GM18505 (cell line): ENCODE measurements around the gene UNC5B.

ENCODE experiments used
- ATAC-seq: cut with Tn5 transposase; IDR thresholded peaks from one replicate; pipeline ENCODE4 v1.9.1; 2021; ENCODE audit not compliant: unreplicated experiment
- POLR2A ChIP-seq: IDR thresholded peaks from 4 replicates; pipeline ENCODE4 v1.6.1; 2011; ENCODE audit warnings: borderline replicate concordance; ENCODE audit not compliant: insufficient read depth, insufficient read length; ENCODE audit errors: extremely low read depth

UNC5B gene

GRCh38 chr10:71264345-71265200 lies 52.2 kb downstream of the UNC5B start:
- ATAC-seq: no peak
- TF ChIP-seq POLR2A: no peak

DNA sequence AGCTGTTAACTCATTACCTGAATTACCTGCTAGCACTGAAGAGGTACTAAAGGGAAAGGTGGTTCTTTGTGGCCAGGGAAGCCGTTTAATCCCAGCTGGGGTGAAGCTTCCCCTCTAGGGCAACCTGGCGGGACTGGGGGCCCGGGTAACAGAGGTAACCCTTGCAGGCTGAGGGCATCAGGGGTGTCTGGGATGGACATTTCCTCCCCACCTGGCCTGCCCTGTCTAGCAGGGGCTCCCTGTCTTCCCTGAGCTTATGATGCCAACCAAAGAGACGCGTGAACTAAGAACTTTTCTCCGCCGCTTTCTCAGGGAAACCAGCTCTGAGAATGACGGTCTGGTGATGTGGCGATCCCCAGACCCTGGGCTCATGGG lies 52.8 kb downstream of the UNC5B start:
- no peak for ATAC-seq
- no peak for TF ChIP-seq POLR2A

GRCh38 chr10:71265618-71266146 lies 53.3 kb downstream of the UNC5B start:
- no peak for ATAC-seq
- no peak for TF ChIP-seq POLR2A

DNA sequence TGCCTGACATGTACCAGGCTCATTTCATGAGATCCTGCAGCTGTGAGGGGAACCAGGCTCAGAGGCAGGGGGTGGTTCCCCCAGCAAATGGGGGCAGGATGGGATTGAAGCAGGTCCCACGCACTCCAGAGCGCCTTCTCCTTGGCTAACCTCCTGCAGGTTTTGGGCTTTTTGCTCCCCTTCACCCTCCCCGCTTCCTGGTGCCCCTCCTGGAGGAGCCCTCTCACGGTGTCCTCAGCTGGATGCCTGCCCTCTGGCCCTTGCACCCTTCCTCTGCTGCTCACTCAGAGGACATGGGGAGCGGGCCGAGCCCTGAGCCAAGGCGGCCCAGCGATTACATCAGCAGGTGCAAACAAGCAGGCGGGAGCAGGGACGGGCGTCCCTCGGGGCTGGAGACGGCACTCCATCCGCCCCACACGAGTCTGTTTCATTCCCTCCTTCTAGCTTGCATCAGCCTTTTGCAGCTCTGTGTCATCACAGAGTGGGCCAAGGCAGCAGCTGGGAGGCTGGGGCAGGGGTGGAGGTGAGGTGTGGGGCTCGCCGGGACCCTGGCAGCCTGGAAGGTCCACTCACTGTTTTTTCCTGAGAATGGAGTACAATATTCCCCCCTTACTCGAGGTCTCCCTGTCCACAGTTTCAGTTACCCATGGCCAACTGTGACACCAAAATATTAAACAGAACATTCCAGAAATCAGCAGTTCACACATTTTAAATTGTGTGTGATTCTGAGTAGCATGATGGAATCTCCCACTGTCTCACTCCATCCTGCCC lies 54.0 kb downstream of the UNC5B start:
- no peak for ATAC-seq
- TF ChIP-seq POLR2A: no peak

GRCh38 chr10:71266918-71267442 lies 54.6 kb downstream of the UNC5B start:
- ATAC-seq: no peak
- TF ChIP-seq POLR2A: no peak

DNA sequence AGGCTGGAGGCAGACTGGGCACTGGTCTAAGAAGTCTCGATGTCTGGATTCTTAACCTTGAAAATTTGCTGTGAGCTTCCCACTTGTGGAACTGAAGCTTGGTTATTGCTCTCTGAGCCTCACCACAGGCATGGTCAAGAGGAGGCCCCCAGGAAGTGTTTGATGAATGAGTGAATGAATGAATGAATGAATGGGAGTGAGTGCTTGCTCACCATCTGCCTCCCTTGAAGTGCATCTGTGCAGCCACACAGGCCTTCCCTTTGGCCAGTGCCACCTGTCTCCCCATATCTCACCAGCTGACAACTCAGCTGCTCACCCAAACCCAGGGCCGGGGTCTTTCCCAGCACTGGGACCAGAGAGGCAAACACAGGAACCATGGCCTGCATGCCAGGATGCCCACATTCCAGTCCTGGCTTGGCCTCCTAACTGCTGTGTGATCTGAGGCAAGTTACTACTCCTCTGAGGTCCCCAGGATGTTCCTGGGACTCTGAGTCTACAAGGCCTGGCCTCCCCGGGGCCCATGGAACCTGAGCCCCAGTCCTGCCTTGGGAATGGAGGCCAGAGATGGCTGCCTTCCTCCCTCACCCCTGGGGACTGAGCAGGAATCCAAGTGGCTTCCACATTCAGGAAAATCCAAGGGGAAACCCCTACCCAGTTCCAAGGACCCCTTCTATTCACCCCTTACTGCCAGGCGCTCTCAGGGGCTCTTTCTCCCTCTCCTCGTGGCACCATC lies 55.3 kb downstream of the UNC5B start:
- ATAC-seq: no peak
- TF ChIP-seq POLR2A: no peak

GRCh38 chr10:71268247-71268691 lies 55.9 kb downstream of the UNC5B start:
- ATAC-seq: no peak
- no peak for TF ChIP-seq POLR2A

DNA sequence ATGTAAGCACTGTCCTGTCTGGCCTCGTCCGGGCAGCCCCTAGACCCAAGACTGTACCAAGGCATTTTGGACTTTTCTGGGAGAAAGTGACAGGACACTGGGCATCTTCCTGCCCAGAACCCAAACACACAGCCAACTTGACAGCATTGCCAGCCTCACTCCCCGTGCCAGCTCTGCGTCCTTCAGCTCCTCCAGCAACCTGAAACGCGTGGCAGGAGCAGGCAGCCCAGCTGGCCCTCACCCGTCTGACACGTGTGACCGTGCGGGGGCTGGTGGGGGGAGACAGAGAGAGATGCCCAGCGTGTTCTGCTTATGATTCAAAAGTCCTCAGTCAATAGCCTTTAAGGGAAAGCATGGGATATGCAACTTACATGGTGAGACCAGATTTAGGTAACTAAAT lies 56.4 kb downstream of the UNC5B start:
- ATAC-seq: no peak
- no peak for TF ChIP-seq POLR2A

- TF ChIP-seq POLR2A: no peak
- no peak for ATAC-seq
Observed at GRCh38 chr10:71269301-71270288, 57.2 kb downstream of the UNC5B start.

DNA sequence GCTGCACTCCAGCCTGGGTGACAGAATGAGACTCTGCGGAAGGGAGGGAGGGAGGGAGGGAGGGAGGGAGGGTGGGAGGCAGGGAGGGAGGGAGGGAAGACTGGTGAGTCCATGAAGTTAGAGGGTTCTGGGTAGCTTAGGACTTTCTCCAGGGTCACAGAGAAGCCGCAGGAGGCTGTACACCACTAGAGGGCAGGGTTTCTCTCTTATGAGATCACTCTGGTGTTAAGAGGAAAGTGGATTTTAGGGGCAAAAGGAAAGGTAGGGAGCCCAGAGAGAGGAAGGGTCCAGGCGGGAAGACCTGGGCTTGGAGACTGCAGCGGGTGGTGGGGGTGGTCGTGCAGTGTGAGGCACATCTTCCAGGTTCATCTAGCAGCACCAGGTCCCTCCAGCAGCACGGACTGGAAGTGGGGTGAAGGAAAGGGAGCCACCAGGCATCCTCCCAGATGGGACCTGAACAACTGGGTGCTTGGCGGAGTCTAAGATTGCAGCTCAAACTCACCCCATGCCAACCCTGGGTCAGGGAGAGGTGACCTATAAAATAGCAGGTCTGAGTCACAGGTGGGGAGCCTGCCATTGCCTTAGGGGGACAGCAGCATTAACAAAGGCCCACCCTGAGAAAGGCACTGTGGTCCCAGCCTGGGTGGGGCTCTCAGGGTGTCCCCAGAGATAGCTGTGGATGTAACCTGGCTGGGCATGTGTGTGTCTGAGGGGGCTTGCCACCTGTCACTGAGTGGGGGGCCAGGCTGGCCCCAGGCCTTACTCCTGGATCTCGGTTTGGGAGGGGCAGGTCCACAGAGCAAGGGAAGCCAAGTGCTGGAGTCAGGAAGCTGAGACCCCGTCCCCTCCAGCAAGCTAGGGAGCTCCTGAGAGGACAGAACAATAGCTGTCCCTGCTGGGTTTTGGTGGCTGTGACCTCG lies 58.2 kb downstream of the UNC5B start:
- TF ChIP-seq POLR2A: no peak
- no peak for ATAC-seq

- no peak for TF ChIP-seq POLR2A
Observed at GRCh38 chr10:71271662-71272055, 59.3 kb downstream of the UNC5B start.

More at GRCh38 chr10:71271662-71272055, 59.3 kb downstream of the UNC5B start:
- no peak for ATAC-seq
